Fibroblast of skin of scalp (primary cell): ENCODE results near the gene NT5DC4.
"Not testable (repeated sequence)": the region's sequence is repeated elsewhere in the genome, so short reads cannot be mapped to it uniquely, and the experiment has no call there.

Experiments
- DNase-seq: peaks from one replicate; pipeline ENCODE4 v3.0.0-alpha.2; 2013

The NT5DC4 gene

GRCh38 chr2:112699984-112700667, 20.7 kb upstream of the NT5DC4 start:
- no peak for DNase-seq

- DNase-seq: no peak
Observed at GRCh38 chr2:112701052-112701451, 19.8 kb upstream of the NT5DC4 start.

GRCh38 chr2:112703684-112704083, 17.1 kb upstream of the NT5DC4 start:
- no peak for DNase-seq

- no peak for DNase-seq
Observed at GRCh38 chr2:112705575-112705974, 15.2 kb upstream of the NT5DC4 start.

- peak; percentile 22 for DNase-seq
Observed at GRCh38 chr2:112706170-112706664, 14.6 kb upstream of the NT5DC4 start.

- DNase-seq: not testable (repeated sequence)
Observed at GRCh38 chr2:112706947-112707346, 13.9 kb upstream of the NT5DC4 start.

- no peak for DNase-seq
Observed at GRCh38 chr2:112708968-112709367, 11.9 kb upstream of the NT5DC4 start.

- DNase-seq: no peak
Observed at GRCh38 chr2:112709703-112710102, 11.1 kb upstream of the NT5DC4 start.

- DNase-seq: no peak
Observed at GRCh38 chr2:112710956-112711750, 9.7 kb upstream of the NT5DC4 start.

- DNase-seq: no peak
Observed at GRCh38 chr2:112712465-112712864, 8.4 kb upstream of the NT5DC4 start.

GRCh38 chr2:112712903-112713584, 7.8 kb upstream of the NT5DC4 start:
- DNase-seq: no peak

GRCh38 chr2:112713585-112713925, 7.3 kb upstream of the NT5DC4 start:
- no peak for DNase-seq

- no peak for DNase-seq
Observed at GRCh38 chr2:112713926-112714325, 6.9 kb upstream of the NT5DC4 start.

- DNase-seq: no peak
Observed at GRCh38 chr2:112714331-112714730, 6.5 kb upstream of the NT5DC4 start.

- no peak for DNase-seq
Observed at GRCh38 chr2:112714836-112715631, 5.8 kb upstream of the NT5DC4 start.

GRCh38 chr2:112716094-112716493, 4.7 kb upstream of the NT5DC4 start:
- not testable (repeated sequence) for DNase-seq

GRCh38 chr2:112716826-112717352, 3.9 kb upstream of the NT5DC4 start:
- not testable (repeated sequence) for DNase-seq

GRCh38 chr2:112718863-112719370, 1.9 kb upstream of the NT5DC4 start:
- no peak for DNase-seq

GRCh38 chr2:112721819-112722522, 1.2 kb downstream of the NT5DC4 start:
- DNase-seq: no peak

- DNase-seq: no peak
Observed at GRCh38 chr2:112722816-112723546, 2.2 kb downstream of the NT5DC4 start.

GRCh38 chr2:112723547-112723940, 2.7 kb downstream of the NT5DC4 start:
- no peak for DNase-seq
